NCI-H2107 treated with DMSO at 0.1 percent for 48 hours (cell line): ENCODE measurements around the gene WFDC2.

Experiments
- DNase-seq: peaks from one replicate; lab custom pipeline; 2025; ENCODE audit not compliant: unreplicated experiment; lab: John Stamatoyannopoulos, UW

The WFDC2 gene

DNA sequence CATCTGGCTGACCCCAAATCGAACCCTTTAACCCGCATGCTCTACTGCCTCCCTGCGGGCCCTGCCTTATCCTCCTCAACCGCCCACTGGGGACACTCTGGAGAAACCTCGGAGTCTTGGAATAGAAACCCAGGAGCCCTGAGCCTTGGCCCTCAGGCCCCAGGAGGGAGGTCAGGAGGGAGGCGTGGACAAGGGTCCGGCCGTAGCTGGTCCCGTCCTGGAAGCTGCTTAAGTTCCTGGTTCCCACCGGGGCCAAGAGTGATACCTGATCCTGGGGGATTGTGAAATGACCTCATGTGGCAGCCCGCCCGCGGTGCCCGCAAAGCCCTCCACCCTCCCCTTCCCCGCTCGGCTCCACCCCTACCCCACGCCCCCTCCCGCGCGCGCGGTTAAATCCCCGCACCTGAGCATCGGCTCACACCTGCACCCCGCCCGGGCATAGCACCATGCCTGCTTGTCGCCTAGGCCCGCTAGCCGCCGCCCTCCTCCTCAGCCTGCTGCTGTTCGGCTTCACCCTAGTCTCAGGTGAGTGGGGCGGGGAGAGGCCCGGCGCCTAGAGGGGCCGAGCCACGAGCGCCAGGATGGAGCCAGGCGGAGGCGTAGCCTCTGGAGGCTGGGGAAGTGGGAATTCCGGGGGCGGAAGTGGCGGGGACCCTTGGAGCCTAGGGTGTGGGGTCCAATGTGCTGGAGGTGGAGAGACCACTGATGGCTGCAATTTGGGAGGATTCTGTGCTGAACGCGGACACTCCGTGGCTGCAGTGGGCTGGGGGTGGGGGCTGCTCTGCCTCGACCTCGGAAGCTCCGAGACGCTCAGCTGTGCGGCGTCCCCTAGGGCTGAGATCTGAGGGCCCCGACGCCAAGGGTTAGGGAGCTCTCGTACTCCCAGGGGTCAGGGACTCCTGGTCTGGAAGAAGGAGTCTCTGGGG lies at the start of gene WFDC2:
Gene WFDC2, plus strand, starts transcription at position 418 of the 926 bp plus-strand sequence. Its CDS starts 29 bp downstream, at position 447.
- DNase-seq = no peak

DNA sequence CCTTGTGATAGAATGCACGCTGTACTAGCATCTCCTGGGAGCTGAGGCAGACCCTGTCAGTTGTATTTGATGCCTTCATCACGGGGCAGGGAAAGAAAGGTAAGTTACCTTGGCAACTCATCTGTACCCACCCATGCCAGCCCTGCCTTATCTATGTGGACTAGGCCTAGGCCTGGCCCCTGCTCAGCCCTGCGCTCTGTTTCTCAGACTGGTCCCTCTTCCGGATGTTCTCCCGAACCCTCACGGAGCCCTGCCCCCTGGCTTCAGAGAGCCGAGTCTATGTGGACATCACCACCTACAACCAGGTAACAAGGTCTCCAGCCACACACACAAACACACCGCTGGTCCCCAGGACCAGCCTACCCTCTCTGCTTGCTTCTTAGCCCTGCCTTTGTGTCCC lies 49.4 kb upstream of the WFDC2 start:
- no peak for DNase-seq

DNA sequence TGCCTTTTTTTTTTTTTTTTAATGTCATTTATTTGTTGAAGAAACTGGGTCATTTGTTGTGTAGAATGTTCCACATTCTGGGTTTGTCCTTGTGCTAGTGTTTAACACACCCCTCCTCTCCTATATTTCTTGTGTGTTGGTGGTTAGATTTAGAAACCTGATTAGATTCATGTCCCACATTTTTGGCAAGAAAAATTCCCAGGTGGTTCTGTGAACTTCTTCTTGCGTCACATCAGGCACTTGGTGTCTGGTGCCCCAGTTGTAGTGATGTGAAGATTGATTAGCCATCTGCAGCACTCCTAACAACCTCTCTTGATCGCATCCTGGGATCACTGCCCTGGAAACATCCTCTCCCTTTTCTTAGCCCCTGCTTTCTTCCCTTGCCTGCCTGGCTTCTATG lies 45.9 kb upstream of the WFDC2 start:
- no peak for DNase-seq

DNA sequence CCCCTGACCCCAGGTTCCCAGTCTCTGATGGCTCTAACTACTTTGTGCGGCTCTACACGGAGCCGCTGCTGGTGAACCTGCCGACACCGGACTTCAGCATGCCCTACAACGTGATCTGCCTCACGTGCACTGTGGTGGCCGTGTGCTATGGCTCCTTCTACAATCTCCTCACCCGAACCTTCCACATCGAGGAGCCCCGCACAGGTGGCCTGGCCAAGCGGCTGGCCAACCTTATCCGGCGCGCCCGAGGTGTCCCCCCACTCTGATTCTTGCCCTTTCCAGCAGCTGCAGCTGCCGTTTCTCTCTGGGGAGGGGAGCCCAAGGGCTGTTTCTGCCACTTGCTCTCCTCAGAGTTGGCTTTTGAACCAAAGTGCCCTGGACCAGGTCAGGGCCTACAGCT lies 44.0 kb upstream of the WFDC2 start:
- no peak for DNase-seq

DNA sequence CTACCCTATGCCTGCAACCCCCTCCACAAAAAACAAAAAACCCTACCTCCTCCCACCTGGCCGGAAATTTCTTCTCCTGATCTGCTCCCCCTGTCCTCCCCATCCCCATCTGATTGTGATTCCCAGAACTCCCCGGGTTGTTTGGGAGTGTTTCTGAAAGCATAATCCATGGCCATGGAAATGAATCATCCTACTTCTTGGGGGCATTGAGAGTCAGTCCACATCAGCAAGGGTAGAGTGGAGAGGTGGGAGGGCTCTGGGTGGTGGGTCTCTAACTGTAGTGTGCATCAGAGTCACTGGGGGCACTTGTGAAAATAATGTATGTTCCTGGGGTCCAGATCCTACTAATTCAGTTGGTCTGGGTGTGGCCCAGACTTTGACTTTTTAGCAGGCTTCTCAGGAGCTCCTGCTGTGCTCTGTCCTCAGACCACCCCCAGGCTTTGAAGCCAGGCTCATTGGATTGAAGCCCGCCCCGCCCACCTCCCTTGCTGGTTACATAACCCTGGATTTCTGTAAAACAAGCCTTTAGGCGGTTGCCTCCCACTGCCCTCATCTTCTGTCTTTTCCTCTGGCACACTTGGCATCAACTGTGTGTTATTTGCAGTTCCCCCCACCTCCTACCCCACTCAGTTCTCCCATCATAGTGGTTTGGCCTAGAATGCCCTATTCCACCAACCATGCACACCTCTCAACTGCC lies 43.1 kb upstream of the WFDC2 start:
- no peak for DNase-seq

DNA sequence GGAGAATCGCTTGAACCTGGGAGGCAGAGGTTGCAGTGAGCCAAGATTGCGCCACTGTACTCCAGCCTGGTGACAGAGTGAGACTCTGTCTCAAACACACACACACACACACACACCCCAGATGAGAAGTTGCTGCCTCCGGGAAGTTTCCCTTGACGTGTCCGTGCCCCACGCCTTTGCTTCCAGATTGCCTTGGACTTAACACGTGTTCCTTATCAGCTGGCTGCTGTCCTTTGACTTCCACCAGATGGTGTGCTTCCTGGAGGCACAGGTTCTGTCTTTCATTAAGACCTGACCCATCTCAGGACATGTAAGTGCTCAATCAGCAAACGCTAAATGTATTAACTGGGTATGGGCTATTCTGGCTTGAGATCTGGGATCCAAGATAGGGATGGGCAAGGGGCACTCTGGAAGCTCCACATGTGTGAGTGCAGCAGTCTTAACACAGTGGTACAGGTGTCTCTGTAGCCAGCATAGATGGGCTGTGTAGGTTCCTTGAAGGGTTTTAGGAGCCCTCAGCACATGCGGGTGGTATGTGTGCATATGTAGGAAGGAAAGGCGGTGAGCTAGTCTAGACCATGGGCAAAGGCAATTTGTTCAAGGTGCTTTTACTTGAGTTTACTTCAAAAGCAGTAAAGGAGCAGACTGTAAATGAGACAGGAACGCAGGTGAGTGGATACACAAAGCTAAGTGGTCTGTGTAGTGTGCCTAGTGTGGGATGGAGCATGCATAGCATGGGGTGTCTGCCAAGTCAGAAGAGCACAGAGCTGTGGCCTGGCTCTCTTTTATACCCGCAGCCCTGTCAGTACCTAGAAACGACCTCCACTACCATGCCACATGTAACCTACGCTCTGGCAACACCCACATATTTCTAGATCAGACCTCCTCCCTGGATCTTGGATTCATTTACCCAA lies 42.1 kb upstream of the WFDC2 start:
- no peak for DNase-seq

- no peak for DNase-seq
Observed at GRCh38 chr20:45429618-45430017, 39.9 kb upstream of the WFDC2 start.

GRCh38 chr20:45432294-45432693 lies 37.3 kb upstream of the WFDC2 start:
- DNase-seq = no peak

DNA sequence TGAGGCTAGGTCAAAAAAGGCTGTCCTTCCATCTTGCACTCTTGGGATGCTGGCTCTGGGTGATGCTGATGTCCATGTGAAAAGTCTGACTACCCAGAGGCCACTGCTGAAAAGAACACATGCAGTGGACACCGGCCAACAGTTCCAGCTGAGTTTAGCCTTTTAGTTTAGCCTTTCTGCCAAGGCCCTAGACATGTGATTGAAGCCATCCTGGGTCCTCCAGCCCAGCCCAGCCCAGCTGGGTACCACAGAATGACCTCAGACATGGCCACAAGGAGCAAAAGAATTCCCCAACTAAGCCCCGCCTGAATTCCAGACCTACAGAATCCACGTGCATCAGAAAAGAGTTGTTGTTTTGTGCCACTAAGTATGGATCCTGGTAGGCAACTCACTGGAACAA lies 36.2 kb upstream of the WFDC2 start:
- DNase-seq = no peak

GRCh38 chr20:45433976-45434375 lies 35.6 kb upstream of the WFDC2 start:
- no peak for DNase-seq

- DNase-seq = peak; percentile 8
Observed at GRCh38 chr20:45436732-45437485, 32.6 kb upstream of the WFDC2 start.

DNA sequence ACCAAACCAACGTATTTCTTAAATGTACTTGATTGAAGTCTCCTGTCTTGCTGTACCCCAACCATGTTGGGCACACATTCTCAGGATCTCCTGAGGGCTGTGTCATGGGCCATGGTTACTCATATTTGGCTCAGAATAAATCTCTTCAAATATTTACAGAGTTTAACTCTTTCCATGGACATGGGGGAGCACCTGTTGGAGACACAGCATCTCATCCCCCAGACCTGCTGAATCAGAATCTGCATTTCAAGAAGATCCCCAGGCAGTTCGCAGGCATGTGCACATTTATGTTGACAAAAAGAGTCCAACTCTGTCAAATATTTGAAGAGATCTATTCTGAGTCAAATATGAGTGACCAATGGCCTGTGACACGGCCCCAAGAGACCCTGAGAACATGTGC lies 29.1 kb upstream of the WFDC2 start:
- DNase-seq = no peak

GRCh38 chr20:45440891-45441685 lies 28.5 kb upstream of the WFDC2 start:
- no peak for DNase-seq

DNA sequence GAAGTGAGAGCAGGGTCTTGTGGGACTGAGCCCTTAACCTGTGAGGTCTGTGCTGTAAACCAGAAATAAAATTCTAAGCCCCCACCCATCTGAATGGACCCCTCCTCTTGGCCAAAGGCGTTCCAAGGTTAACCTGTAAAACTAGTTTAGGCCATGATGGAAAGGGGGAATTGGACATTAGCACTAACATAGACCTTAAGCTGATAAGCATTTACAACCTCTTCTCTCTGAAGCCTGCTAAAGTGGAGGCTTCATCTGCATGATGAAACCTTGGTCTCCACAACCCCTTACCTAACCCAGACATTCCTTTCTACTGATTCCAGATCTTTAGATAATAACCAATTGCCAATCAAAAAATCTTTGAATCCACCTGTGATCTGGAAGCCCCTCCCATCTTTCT lies 27.8 kb upstream of the WFDC2 start:
- DNase-seq = no peak

GRCh38 chr20:45444050-45444449 lies 25.5 kb upstream of the WFDC2 start:
- DNase-seq = no peak

DNA sequence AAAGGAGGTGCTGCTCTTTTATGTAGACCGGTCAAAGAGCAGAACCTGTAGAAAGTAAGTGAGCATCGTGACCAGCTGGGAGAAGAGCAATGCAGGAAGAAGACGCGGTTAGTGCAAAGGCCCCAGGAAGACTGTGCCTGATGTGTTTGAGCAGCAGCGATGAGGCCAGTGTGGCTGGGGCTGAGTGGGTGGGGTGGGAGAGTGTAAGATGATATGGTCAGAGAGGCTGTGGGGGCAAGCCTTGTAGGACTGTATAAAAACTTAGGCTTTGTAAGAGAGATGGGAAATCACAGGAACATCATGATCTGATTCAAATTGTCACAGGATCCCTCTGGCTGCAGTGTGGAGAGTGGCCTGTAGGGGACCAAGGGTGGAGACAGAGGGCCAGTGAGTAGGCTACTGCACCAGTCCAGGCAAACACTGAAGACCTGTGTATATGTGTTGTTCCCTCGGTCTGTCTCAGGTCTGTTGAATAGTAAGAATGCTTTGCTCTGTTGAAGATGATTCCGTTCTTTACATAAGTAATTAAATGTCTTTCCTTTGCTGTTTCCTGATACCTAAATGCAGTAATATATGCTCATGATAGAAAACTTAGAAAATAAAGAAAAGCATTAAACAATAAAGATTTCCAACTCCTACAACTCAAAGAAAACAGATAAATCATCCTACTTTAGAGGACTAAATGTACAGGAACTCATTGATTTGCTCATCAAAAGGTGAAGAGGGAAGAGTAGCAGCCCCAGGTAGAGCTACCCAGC lies 23.6 kb upstream of the WFDC2 start:
- no peak for DNase-seq

- DNase-seq = no peak
Observed at GRCh38 chr20:45448270-45448669, 21.3 kb upstream of the WFDC2 start.

GRCh38 chr20:45449528-45449927 lies 20.0 kb upstream of the WFDC2 start:
- DNase-seq = no peak
